ENCODE data around the gene ZHX3.

The ZHX3 gene

DNA sequence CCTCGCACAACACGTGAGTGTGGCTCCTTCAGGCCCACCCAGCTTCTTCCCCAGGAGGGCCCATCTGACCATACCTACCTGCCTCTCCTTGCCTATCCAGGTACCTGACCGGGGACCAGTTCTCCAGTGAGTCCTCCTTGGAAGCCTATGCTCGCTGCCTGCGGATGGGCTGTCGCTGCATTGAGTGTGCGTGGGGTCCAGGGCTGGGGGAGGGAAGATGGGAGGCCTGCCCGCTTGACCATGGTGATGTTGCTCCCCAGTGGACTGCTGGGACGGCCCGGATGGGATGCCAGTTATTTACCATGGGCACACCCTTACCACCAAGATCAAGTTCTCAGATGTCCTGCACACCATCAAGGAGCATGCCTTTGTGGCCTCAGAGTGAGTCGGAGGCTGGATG is 153.7 kb downstream of the ZHX3 start:
- TF ChIP-seq, protein P1, sequence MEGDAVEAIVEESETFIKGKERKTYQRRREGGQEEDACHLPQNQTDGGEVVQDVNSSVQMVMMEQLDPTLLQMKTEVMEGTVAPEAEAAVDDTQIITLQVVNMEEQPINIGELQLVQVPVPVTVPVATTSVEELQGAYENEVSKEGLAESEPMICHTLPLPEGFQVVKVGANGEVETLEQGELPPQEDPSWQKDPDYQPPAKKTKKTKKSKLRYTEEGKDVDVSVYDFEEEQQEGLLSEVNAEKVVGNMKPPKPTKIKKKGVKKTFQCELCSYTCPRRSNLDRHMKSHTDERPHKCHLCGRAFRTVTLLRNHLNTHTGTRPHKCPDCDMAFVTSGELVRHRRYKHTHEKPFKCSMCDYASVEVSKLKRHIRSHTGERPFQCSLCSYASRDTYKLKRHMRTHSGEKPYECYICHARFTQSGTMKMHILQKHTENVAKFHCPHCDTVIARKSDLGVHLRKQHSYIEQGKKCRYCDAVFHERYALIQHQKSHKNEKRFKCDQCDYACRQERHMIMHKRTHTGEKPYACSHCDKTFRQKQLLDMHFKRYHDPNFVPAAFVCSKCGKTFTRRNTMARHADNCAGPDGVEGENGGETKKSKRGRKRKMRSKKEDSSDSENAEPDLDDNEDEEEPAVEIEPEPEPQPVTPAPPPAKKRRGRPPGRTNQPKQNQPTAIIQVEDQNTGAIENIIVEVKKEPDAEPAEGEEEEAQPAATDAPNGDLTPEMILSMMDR (IDR thresholded peaks at IDR 0.05; ENCODE audit: insufficient read depth, low read depth, low read length, missing control alignments): no peak
- DNase-seq (ENCODE audit: low read depth): no peak

DNA sequence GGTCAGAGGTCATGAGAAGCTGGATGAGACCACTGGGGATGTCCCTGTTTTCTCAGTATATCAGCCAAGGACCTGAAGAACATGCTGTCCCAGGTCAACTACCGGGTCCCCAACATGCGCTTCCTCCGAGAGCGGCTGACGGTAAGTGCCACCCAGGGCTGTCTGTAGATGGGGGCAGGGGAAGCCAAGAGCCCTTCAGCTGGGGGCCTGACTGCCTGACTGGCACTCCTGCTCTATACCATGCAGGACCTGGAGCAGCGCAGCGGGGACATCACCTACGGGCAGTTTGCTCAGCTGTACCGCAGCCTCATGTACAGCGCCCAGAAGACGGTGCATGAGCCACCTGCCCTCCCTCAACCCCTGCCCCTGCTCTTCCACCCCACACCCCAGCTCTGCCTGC is 155.1 kb downstream of the ZHX3 start:
- H3K4me3 ChIP-seq (ENCODE audit: low read length): no peak overlapping the region
- TF ChIP-seq, protein P1 (IDR thresholded peaks at IDR 0.05; ENCODE audit: insufficient read depth, low read depth, low read length, missing control alignments): no peak
- no peak for DNase-seq (ENCODE audit: low read depth)

More for the DNA sequence above, 153.7 kb downstream of the ZHX3 start:
- H3K4me3 ChIP-seq (ENCODE audit: low read length): no peak overlapping the region

DNA sequence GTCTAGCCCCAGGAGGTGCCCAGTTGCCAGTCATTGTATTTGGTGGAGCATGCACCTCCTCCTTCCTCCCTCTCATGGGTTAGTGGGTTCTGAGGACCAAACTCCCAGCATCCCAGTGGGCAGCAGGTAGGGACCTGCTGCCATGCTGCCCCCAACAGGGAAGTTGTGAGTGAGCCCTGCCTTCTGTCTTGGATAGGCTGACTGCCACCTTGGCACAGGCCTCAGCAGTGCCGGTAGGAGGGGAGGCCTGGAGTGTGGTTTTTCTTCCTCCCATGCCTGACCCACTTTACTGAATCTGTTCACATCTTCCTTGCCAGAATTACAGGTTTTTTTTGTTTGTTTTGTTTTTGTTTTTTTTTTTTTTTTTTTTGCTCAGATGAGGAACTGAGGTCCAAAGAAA is 155.6 kb downstream of the ZHX3 start:
- no peak for DNase-seq (ENCODE audit: low read depth)
- TF ChIP-seq, protein P1 (IDR thresholded peaks at IDR 0.05; ENCODE audit: insufficient read depth, low read depth, low read length, missing control alignments): no peak

DNA sequence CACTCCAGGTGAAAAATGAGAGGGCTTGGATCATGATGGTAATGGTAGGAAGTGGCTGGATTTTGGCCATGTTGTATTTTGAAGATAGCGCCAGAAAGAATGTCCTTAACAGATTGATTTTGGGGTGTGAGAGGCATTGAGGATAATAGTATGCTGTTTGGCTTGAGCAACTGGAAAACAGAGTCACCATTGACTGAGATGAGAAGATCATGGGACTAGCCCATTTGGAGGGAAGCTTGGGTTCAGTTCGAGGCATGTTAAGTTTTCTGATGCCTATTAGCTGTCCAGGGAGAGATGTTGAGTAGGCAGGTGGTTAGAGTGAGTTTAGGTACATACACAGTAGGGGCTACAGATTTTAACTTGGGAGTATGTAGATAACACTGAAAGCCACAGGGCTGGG is 156.8 kb downstream of the ZHX3 start:
- no peak for DNase-seq (ENCODE audit: low read depth)
- TF ChIP-seq, protein P1 (IDR thresholded peaks at IDR 0.05; ENCODE audit: insufficient read depth, low read depth, low read length, missing control alignments): no peak

More for the DNA sequence above, 155.6 kb downstream of the ZHX3 start:
- no peak overlapping the region for H3K4me3 ChIP-seq (ENCODE audit: low read length)

DNA sequence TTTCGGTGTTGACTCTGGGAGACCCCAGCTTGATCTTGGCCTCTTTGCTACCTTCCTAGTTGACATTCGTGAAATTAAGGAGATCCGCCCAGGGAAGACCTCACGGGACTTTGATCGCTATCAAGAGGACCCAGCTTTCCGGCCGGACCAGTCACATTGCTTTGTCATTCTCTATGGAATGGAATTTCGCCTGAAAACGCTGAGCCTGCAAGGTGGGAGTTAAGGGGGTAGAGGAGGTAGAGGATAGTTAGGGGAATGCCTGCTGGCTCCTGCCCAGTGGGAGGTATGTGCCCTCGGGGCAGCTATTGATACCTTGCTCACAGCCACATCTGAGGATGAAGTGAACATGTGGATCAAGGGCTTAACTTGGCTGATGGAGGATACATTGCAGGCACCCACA is 158.0 kb downstream of the ZHX3 start:
- DNase-seq (ENCODE audit: low read depth): no peak
- no peak overlapping the region for H3K4me3 ChIP-seq (ENCODE audit: low read length)
- TF ChIP-seq, protein P1 (IDR thresholded peaks at IDR 0.05; ENCODE audit: insufficient read depth, low read depth, low read length, missing control alignments): no peak

More for the DNA sequence above, 156.8 kb downstream of the ZHX3 start:
- H3K4me3 ChIP-seq (ENCODE audit: low read length): no peak overlapping the region

DNA sequence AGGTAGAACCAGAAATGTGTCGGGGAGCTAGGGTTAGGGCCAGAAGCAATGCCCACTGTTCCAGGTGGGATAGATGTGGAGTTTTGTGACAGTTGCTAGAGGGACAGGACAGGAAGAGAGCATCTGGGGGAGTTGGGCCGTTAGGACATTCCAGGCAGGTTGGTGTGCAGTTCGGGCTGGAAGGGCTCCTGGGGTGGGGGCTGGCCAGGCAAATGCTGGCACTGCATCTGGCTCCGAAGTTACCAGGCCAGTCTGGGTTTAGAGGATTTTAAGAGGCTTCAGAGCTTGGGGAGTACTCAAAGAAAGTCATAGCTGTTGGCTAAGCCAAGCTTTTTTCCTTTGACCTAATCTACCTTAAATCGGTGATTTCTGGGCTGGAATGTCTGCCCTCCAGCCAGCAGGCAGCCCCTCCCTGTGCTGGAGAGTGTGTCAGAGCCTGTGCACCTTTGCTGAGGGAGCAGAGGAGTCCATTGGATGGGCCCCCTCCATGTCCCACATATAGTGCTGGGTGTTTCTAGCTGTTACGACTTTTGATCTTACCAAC is 159.4 kb downstream of the ZHX3 start:
- TF ChIP-seq, protein P1 (IDR thresholded peaks at IDR 0.05; ENCODE audit: insufficient read depth, low read depth, low read length, missing control alignments): no peak
- no peak for DNase-seq (ENCODE audit: low read depth)
- no peak overlapping the region for H3K4me3 ChIP-seq (ENCODE audit: low read length)

DNA sequence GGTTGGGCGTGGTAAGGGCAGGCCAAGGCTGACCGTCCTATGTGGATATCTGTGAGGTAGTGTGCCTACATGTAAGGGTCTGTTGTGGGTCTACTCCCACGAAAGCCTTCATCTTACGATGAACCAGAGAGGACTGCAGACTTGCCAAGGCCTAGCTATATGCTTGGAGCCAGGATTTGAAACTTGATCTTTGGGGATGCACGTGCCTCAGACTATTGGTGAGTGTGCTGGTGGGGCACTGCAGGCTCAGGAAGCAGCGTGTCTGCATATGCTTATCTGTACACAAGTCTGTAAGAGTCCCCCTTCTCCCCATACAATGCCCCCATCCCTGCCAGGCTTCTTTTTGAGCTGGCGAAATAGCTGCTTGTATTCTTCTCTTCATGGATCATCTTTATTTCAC is 162.3 kb downstream of the ZHX3 start:
- TF ChIP-seq, protein P1 (IDR thresholded peaks at IDR 0.05; ENCODE audit: insufficient read depth, low read depth, low read length, missing control alignments): no peak
- no peak overlapping the region for H3K4me3 ChIP-seq (ENCODE audit: low read length)
- no peak for DNase-seq (ENCODE audit: low read depth)

Measured in epithelial cell of esophagus (primary cell).